Measurements from ENCODE around the gene PPL.
"Not testable (repeated sequence)": the region's sequence is repeated elsewhere in the genome, so short reads cannot be mapped to it uniquely, and the experiment has no call there.

Gene PPL

GRCh38 chr16:4909825-4910224, 27.1 kb downstream of the PPL start:
- no peak for DNase-seq

- DNase-seq, result no peak
Measured at GRCh38 chr16:4908854-4909401, 28.0 kb downstream of the PPL start.

- no peak for DNase-seq
Measured at GRCh38 chr16:4904942-4905615, 31.9 kb downstream of the PPL start.

- no peak for DNase-seq
Measured at GRCh38 chr16:4904108-4904941, 32.6 kb downstream of the PPL start.

GRCh38 chr16:4902038-4902437, 34.9 kb downstream of the PPL start:
- DNase-seq, result no peak

- DNase-seq, result no peak
Measured at GRCh38 chr16:4900750-4901149, 36.2 kb downstream of the PPL start.

- DNase-seq, result no peak
Measured at GRCh38 chr16:4900036-4900435, 36.9 kb downstream of the PPL start.

- no peak for DNase-seq
Measured at GRCh38 chr16:4899474-4899846, 37.5 kb downstream of the PPL start.

GRCh38 chr16:4898811-4899473, 38.0 kb downstream of the PPL start:
- no peak for DNase-seq

GRCh38 chr16:4897328-4897727, 39.6 kb downstream of the PPL start:
- no peak for DNase-seq

GRCh38 chr16:4896761-4897160, 40.2 kb downstream of the PPL start:
- not testable (repeated sequence) for DNase-seq

GRCh38 chr16:4895366-4895765, 41.6 kb downstream of the PPL start:
- DNase-seq, result no peak

- DNase-seq, result no peak
Measured at GRCh38 chr16:4894276-4895150, 42.4 kb downstream of the PPL start.

- DNase-seq, result no peak
Measured at GRCh38 chr16:4893103-4893862, 43.7 kb downstream of the PPL start.

- no peak for DNase-seq
Measured at GRCh38 chr16:4892361-4893102, 44.4 kb downstream of the PPL start.

- no peak for DNase-seq
Measured at GRCh38 chr16:4891886-4892216, 45.1 kb downstream of the PPL start.

- DNase-seq, result no peak
Measured at GRCh38 chr16:4891097-4891885, 45.7 kb downstream of the PPL start.

- no peak for DNase-seq
Measured at GRCh38 chr16:4890686-4891085, 46.3 kb downstream of the PPL start.

GRCh38 chr16:4890026-4890425, 46.9 kb downstream of the PPL start:
- no peak for DNase-seq

- no peak for DNase-seq
Measured at GRCh38 chr16:4888428-4889135, 48.4 kb downstream of the PPL start.

Measured in activated CD4-positive, alpha-beta T cell treated with anti-CD3 and anti-CD28 coated beads, Interleukin-2, amount 50 U/mL, for 4 hours (primary cell).